ENCODE data around the gene SEPTIN6. TPM values are rescaled to one million over a fixed set of nuclear protein-coding genes. Genes with fewer than 3 reads are reported as not detected.

Gene SEPTIN6
- 23.7 and 25.4 TPM in 2 replicates for total RNA-seq (2014; rRNA removed; shearing (Covaris generic))

GRCh38 chrX:119693040-119693995 is at the start of gene SEPTIN6:
SEPTIN6 (minus strand) TSS chrX:119693168; CDS start chrX:119693105, 63 bp downstream.
- DNase-seq (ENCODE audit: low read depth) = peak; percentile 74

GRCh38 chrX:119738742-119739141 is 45.8 kb upstream of the SEPTIN6 start:
- DNase-seq (ENCODE audit: low read depth) = no peak

- no peak for DNase-seq (ENCODE audit: low read depth)
Observed at GRCh38 chrX:119736206-119736764, 43.3 kb upstream of the SEPTIN6 start.

- no peak for DNase-seq (ENCODE audit: low read depth)
Observed at GRCh38 chrX:119735467-119735866, 42.5 kb upstream of the SEPTIN6 start.

GRCh38 chrX:119734897-119735339 is 42.0 kb upstream of the SEPTIN6 start:
- DNase-seq (ENCODE audit: low read depth) = peak; percentile 42

- DNase-seq (ENCODE audit: low read depth) = peak; percentile 68
Observed at GRCh38 chrX:119729408-119730201, 36.6 kb upstream of the SEPTIN6 start.

GRCh38 chrX:119728487-119728886 is 35.5 kb upstream of the SEPTIN6 start:
- no peak for DNase-seq (ENCODE audit: low read depth)

- peak; percentile 71 for DNase-seq (ENCODE audit: low read depth)
Observed at GRCh38 chrX:119726900-119727555, 34.1 kb upstream of the SEPTIN6 start.

- DNase-seq (ENCODE audit: low read depth) = no peak
Observed at GRCh38 chrX:119721926-119722325, 29.0 kb upstream of the SEPTIN6 start.

GRCh38 chrX:119721487-119721886 is 28.5 kb upstream of the SEPTIN6 start:
- peak; percentile 40 for DNase-seq (ENCODE audit: low read depth)

GRCh38 chrX:119709630-119710029 is 16.7 kb upstream of the SEPTIN6 start:
- no peak for DNase-seq (ENCODE audit: low read depth)

- DNase-seq (ENCODE audit: low read depth) = no peak
Observed at GRCh38 chrX:119708936-119709335, 16.0 kb upstream of the SEPTIN6 start.

- no peak for DNase-seq (ENCODE audit: low read depth)
Observed at GRCh38 chrX:119706616-119707015, 13.6 kb upstream of the SEPTIN6 start.

- peak; percentile 73 for DNase-seq (ENCODE audit: low read depth)
Observed at GRCh38 chrX:119698845-119699244, 5.9 kb upstream of the SEPTIN6 start.

- DNase-seq (ENCODE audit: low read depth) = no peak
Observed at GRCh38 chrX:119696251-119696890, 3.4 kb upstream of the SEPTIN6 start.

GRCh38 chrX:119695535-119696050 is 2.6 kb upstream of the SEPTIN6 start:
- no peak for DNase-seq (ENCODE audit: low read depth)

GRCh38 chrX:119694601-119695534 is 1.9 kb upstream of the SEPTIN6 start:
- DNase-seq (ENCODE audit: low read depth) = peak; percentile 25

- no peak for DNase-seq (ENCODE audit: low read depth)
Observed at GRCh38 chrX:119693996-119694451, 1.1 kb upstream of the SEPTIN6 start.

Measured in M059J (cell line).